HFFc6 (cell line): ENCODE data around the gene AFTPH. TPM values are rescaled to one million over a fixed set of nuclear protein-coding genes. Genes with fewer than 3 reads are reported as not detected.
A peak's percentile ranks its signal among the peaks of the same experiment; 100 is the strongest.

ENCODE experiments used
- DNase-seq: peaks from one replicate; pipeline ENCODE4 v3.0.0-alpha.2; 2018
- H3K27ac Mint-ChIP-seq: 2 replicates; pipeline ENCODE4 v1.8.0; 2020; ENCODE audit warnings: mild to moderate bottlenecking, mixed read lengths
- H3K27me3 Mint-ChIP-seq: 2 replicates; pipeline ENCODE4 v1.8.0; 2021; ENCODE audit warnings: mild to moderate bottlenecking, moderate library complexity, mixed read lengths; ENCODE audit not compliant: insufficient read depth
- H3K36me3 Mint-ChIP-seq: 2 replicates; pipeline ENCODE4 v1.8.0; 2021; ENCODE audit warnings: low read depth, mixed read lengths
- H3K4me1 Mint-ChIP-seq: 2 replicates; pipeline ENCODE4 v1.8.0; 2020; ENCODE audit warnings: low read depth, mixed read lengths
- H3K4me3 Mint-ChIP-seq: 2 replicates; pipeline ENCODE4 v1.8.0; 2020; ENCODE audit warnings: mild to moderate bottlenecking, moderate library complexity, mixed read lengths
- H3K9me3 Mint-ChIP-seq: 2 replicates; pipeline ENCODE4 v1.8.0; 2020; ENCODE audit warnings: mild to moderate bottlenecking, mixed read lengths
- long read RNA-seq: library from polyadenylated mRNA; unstranded; transcript quantifications from one replicate; pipeline ENCODE4 v2.0.0, GENCODE V29; 2019
- total RNA-seq, 6 experiments: library from RNA; stranded (reverse); fragmentation: NEBNext Ultra II Directional; extraction: Animal tissue kit (Norgen Biotek cat#: 25700); gene quantifications; 2 replicates in 1 of 6; 3 replicates in 5 of 6; pipeline ENCODE4 v1.2.3, GENCODE V29; 2021
- TF ChIP-seq, protein P1 (sequence below): fragments of 200-600 bp; sonication (generic); IDR thresholded peaks from 2 replicates; pipeline ENCODE4 v1.5.0; 2021; ENCODE audit warnings: antibody characterized with exemption, mild to moderate bottlenecking

Gene AFTPH, protein sequence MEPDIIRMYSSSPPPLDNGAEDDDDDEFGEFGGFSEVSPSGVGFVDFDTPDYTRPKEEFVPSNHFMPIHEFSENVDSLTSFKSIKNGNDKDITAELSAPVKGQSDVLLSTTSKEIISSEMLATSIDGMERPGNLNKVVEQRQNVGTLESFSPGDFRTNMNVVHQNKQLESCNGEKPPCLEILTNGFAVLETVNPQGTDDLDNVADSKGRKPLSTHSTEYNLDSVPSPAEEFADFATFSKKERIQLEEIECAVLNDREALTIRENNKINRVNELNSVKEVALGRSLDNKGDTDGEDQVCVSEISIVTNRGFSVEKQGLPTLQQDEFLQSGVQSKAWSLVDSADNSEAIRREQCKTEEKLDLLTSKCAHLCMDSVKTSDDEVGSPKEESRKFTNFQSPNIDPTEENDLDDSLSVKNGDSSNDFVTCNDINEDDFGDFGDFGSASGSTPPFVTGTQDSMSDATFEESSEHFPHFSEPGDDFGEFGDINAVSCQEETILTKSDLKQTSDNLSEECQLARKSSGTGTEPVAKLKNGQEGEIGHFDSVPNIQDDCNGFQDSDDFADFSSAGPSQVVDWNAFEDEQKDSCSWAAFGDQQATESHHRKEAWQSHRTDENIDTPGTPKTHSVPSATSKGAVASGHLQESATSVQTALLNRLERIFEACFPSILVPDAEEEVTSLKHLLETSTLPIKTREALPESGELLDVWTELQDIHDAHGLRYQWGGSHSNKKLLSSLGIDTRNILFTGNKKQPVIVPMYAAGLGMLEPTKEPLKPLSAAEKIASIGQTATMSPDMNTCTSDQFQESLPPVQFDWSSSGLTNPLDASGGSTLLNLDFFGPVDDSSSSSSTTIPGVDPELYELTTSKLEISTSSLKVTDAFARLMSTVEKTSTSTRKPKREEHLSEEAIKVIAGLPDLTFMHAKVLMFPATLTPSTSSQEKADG
- total RNA-seq, result 10 to 100 TPM; 17.2 to 25.3 (median 19.3) TPM
- long read RNA-seq, full-length matches to known transcripts, result 2 of 9 reads
- long read RNA-seq, partial matches to known transcripts, result 1 of 9 reads
- long read RNA-seq, other reads (novel, unspliced or antisense), result 6 of 9 reads

DNA sequence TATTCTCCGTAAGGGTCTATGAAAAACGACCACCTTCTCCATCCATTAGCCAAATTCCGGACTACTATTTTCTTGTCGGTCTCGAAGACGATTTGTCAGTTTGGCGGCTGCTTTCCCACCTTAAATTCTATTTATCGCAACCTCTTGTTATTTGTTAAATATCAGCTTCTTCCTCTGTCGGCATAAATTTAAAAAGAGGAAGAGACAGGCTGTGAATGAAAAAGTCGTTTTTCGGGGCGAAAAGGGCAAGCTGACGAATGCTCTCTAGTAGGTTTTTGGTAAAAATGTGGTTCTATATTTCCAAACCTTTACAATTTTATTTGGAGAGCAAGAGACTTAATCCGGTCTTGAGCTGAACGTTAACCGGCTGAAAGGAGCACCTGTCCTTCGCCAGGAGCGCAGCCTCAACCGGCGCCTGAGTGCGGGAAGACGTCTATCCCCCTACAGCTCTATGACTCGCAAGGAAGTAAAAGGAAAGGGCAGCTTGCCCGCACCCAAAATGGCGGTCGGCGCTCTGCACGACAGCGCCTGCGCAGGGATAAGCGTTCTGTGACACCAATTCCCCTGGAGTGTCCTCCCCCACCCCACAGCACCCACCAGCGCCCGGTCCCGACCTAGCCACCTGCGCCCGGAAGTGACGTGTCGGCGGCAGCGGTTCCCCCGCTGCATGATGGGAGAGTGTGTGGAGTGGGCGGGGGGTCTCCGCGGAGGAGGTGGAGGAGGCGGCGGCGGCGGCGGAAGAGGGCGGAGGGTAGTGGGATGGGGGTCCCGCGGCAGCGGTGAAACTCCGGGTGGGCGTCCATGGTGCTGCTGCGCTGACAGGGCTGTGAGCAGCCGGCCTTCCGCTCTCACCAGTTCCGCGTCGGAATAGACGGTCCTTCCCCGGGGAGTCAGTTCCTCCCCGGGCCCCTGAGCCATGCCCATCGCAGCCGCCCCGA lies at the start of gene AFTPH:
TSS of gene AFTPH (plus strand) at position 663 of the 938 bp plus-strand sequence. CDS start 27,147 bp downstream, outside the sequence.
- Mint-ChIP-seq H3K4me1 (peaks cover 36% of the 10 kb centered on the region), H3K27ac (peak within 1 kb of the TSS; percentile 96), H3K4me3 (peak within 1 kb of the TSS; percentile 100), H3K36me3 (peaks cover 4% of the 10 kb centered on the region; the same call in 1 of the 2 replicates), H3K9me3 (no peaks in the 10 kb centered on the region), H3K27me3 (peaks cover 4% of the 10 kb centered on the region)
- TF ChIP-seq, protein P1, sequence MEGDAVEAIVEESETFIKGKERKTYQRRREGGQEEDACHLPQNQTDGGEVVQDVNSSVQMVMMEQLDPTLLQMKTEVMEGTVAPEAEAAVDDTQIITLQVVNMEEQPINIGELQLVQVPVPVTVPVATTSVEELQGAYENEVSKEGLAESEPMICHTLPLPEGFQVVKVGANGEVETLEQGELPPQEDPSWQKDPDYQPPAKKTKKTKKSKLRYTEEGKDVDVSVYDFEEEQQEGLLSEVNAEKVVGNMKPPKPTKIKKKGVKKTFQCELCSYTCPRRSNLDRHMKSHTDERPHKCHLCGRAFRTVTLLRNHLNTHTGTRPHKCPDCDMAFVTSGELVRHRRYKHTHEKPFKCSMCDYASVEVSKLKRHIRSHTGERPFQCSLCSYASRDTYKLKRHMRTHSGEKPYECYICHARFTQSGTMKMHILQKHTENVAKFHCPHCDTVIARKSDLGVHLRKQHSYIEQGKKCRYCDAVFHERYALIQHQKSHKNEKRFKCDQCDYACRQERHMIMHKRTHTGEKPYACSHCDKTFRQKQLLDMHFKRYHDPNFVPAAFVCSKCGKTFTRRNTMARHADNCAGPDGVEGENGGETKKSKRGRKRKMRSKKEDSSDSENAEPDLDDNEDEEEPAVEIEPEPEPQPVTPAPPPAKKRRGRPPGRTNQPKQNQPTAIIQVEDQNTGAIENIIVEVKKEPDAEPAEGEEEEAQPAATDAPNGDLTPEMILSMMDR, result no peak
- peak; percentile 99 for DNase-seq

DNA sequence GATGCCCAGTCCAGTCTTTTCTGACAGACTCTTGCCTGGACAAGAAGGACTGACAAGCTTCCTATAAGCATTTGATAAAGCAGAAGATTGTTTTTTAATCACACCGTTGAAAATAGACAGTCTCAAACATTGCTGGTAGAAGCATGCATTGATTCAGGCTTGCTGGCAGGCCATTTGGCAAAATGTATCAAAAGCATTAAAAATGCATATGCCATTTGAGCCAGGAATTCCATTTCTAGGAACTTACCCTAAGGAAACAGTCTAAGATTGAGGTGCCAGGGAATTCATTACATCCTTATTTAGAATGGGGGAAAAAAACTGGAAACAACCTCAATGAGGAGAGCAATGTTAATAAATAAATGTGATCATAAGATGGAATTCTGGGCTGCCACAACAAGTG lies 49.5 kb upstream of the AFTPH start:
- no peak for DNase-seq
- TF ChIP-seq, protein P1, result no peak
- H3K9me3 Mint-ChIP-seq, result no peaks in the 10 kb centered on the region
- H3K27ac Mint-ChIP-seq, result no peak overlapping the region
- H3K4me3 Mint-ChIP-seq, result no peak overlapping the region
- no peaks in the 10 kb centered on the region for H3K4me1 Mint-ChIP-seq
- no peaks in the 10 kb centered on the region for H3K36me3 Mint-ChIP-seq
- peaks cover 53% of the 10 kb centered on the region for H3K27me3 Mint-ChIP-seq

DNA sequence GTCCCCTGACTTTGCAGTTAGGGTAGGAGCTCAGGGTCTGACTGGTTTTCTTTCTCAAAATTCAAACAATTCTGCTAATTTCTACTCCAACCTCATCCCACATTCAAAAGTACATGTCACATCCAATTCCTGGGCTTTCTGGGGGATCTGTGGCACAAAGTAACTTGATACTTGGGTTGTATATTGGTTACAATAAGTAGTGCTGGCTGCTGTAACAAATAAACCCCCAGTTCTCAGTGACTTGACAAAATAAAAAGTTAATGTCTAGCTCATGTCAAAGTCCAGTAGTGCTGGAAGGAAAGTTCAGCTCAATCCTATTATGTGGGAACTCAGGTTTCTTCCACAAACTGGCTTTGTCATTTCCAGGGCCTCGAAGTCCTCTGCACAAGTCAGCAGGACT lies 47.1 kb upstream of the AFTPH start:
- Mint-ChIP-seq H3K36me3 (no peaks in the 10 kb centered on the region), H3K27me3 (peaks cover 54% of the 10 kb centered on the region), H3K4me3 (no peak overlapping the region), H3K27ac (no peak overlapping the region), H3K9me3 (no peaks in the 10 kb centered on the region), H3K4me1 (no peaks in the 10 kb centered on the region)
- DNase-seq, result no peak
- TF ChIP-seq, protein P1, result no peak

DNA sequence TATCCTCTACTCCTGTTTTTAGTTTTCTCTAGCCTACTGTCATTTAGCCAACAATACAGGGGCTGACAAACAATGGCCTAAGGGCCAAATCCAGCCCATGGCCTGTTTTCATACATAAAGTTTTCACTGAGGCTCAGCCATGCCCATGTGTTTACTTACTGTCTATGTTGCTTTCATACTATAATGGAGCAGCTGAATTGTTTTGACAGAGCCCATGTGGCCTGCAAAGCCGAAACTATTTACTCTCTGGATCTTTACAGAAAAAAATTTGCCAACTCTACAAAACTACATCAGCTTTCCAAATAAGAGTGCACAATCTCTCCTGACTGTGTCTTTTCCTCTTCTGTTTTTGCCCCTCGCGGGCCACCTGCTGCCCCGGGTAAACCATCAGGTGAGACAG lies 46.1 kb upstream of the AFTPH start:
- Mint-ChIP-seq H3K4me3 (no peak overlapping the region), H3K27me3 (peaks cover 46% of the 10 kb centered on the region), H3K36me3 (no peaks in the 10 kb centered on the region), H3K27ac (no peak overlapping the region), H3K4me1 (peaks cover 8% of the 10 kb centered on the region), H3K9me3 (no peaks in the 10 kb centered on the region)
- TF ChIP-seq, protein P1, result no peak
- no peak for DNase-seq
